SK-N-SH treated with all-trans-retinoic acid at 6 μM for 48 hours (cell line): ENCODE data around the gene ROBO1.

ENCODE experiments used
- ATAC-seq: fragments of 200-7000 bp; cut with Tn5 transposase; 3 replicates; pipeline ENCODE4 v1.9.1; 2020; ENCODE audit warnings: mild to moderate bottlenecking, moderate library complexity
- ARNTL ChIP-seq: fragments of 450-650 bp; formaldehyde crosslinking; IDR thresholded peaks from 2 replicates; pipeline ENCODE4 v1.5.0; 2020; ENCODE audit warnings: low read depth, mild to moderate bottlenecking, moderate library complexity, borderline replicate concordance
- BACH2 ChIP-seq: fragments of 250-450 bp; sonication (Bioruptor Pico); IDR thresholded peaks from 2 replicates; pipeline ENCODE4 v1.9.0; 2021; ENCODE audit warnings: mild to moderate bottlenecking, borderline replicate concordance
- CREB5 ChIP-seq: fragments of 250-450 bp; sonication (Bioruptor Pico); IDR thresholded peaks from 2 replicates; pipeline ENCODE4 v1.5.1; 2020; ENCODE audit warnings: low read depth, mild to moderate bottlenecking, moderate library complexity
- CSDC2 ChIP-seq: fragments of 250-450 bp; sonication (Bioruptor Pico); IDR thresholded peaks from 2 replicates; pipeline ENCODE4 v1.5.0; 2020; ENCODE audit warnings: mild to moderate bottlenecking, moderate library complexity
- CSRNP3 ChIP-seq: fragments of 250-450 bp; sonication (Bioruptor Pico); IDR thresholded peaks from 2 replicates; pipeline ENCODE4 v1.5.1; 2021; ENCODE audit warnings: mild to moderate bottlenecking, moderate library complexity
- GLIS3 ChIP-seq: fragments of 250-450 bp; sonication (Bioruptor Pico); IDR thresholded peaks from 2 replicates; pipeline ENCODE4 v1.5.0; 2020; ENCODE audit warnings: mild to moderate bottlenecking, moderate library complexity
- ISL1 ChIP-seq: fragments of 250-450 bp; sonication (Bioruptor Pico); IDR thresholded peaks from 2 replicates; pipeline ENCODE4 v2.1.2; 2022; ENCODE audit warnings: mild to moderate bottlenecking, moderate library complexity
- OSR1 ChIP-seq: fragments of 250-450 bp; sonication (Bioruptor Pico); IDR thresholded peaks from 2 replicates; pipeline ENCODE4 v1.8.0; 2022; ENCODE audit warnings: moderate library complexity, mild to moderate bottlenecking, inconsistent platforms
- PATZ1 ChIP-seq: fragments of 250-450 bp; sonication (Bioruptor Pico); IDR thresholded peaks from 2 replicates; pipeline ENCODE4 v1.8.0; 2020; ENCODE audit warnings: mild to moderate bottlenecking, moderate library complexity, borderline replicate concordance
- POU6F1 ChIP-seq: fragments of 250-450 bp; sonication (Bioruptor Pico); IDR thresholded peaks from 2 replicates; pipeline ENCODE4 v1.8.0; 2021; ENCODE audit warnings: low read depth, mild to moderate bottlenecking, moderate library complexity, borderline replicate concordance
- PPARA ChIP-seq: fragments of 250-450 bp; sonication (Bioruptor Pico); IDR thresholded peaks from 2 replicates; pipeline ENCODE4 v1.5.0; 2020; ENCODE audit warnings: mild to moderate bottlenecking, borderline replicate concordance
- SNAI2 ChIP-seq: fragments of 250-450 bp; sonication (Bioruptor Pico); IDR thresholded peaks from 2 replicates; pipeline ENCODE4 v1.5.0; 2020; ENCODE audit warnings: mild to moderate bottlenecking, moderate library complexity
- TCF4 ChIP-seq: fragments of 250-450 bp; sonication (Bioruptor Pico); IDR thresholded peaks from 2 replicates; pipeline ENCODE4 v1.8.0; 2021; ENCODE audit warnings: mild to moderate bottlenecking, moderate library complexity, borderline replicate concordance
- TOX ChIP-seq: fragments of 250-450 bp; sonication (Bioruptor Pico); IDR thresholded peaks from 2 replicates; pipeline ENCODE4 v1.8.0; 2021; ENCODE audit warnings: mild to moderate bottlenecking, moderate library complexity, borderline replicate concordance
- TSHZ2 ChIP-seq: fragments of 250-450 bp; sonication (Bioruptor Pico); IDR thresholded peaks from 2 replicates; pipeline ENCODE4 v1.5.0; 2020; ENCODE audit warnings: mild to moderate bottlenecking, moderate library complexity
- ZC3H10 ChIP-seq: fragments of 250-450 bp; sonication (Bioruptor Pico); IDR thresholded peaks from 2 replicates; pipeline ENCODE4 v1.5.1; 2021; ENCODE audit warnings: mild to moderate bottlenecking, moderate library complexity
- ZFP3 ChIP-seq: fragments of 250-450 bp; sonication (Bioruptor Pico); IDR thresholded peaks from 2 replicates; pipeline ENCODE4 v1.5.0; 2020; ENCODE audit warnings: mild to moderate bottlenecking, moderate library complexity
- ZNF565 ChIP-seq: fragments of 450-650 bp; formaldehyde crosslinking; conservative IDR thresholded peaks from 2 replicates; pipeline ENCODE4 v1.5.0; 2020; ENCODE audit warnings: low read depth, mild to moderate bottlenecking, moderate library complexity
- ZNF70 ChIP-seq: fragments of 450-650 bp; formaldehyde crosslinking; IDR thresholded peaks from 2 replicates; pipeline ENCODE4 v1.5.0; 2020; ENCODE audit warnings: mild to moderate bottlenecking, moderate library complexity
- ZNF8 ChIP-seq: fragments of 450-650 bp; formaldehyde crosslinking; IDR thresholded peaks from 2 replicates; pipeline ENCODE4 v1.5.0; 2020; ENCODE audit warnings: mild to moderate bottlenecking, moderate library complexity

Gene ROBO1

GRCh38 chr3:78994174-78995027 is 773.4 kb downstream of the ROBO1 start:
- TF ChIP-seq CSRNP3 (CRISPR knock-in tag) (no peak), ZNF8 (no peak), GLIS3 (CRISPR knock-in tag) (no peak), ZNF565 (no peak), ZC3H10 (CRISPR knock-in tag) (no peak), PATZ1 (CRISPR knock-in tag) (no peak), PPARA (no peak), TCF4 (CRISPR knock-in tag) (no peak), POU6F1 (CRISPR knock-in tag) (no peak), TOX (no peak), CREB5 (CRISPR knock-in tag) (no peak), OSR1 (CRISPR knock-in tag) (no peak), CSDC2 (CRISPR knock-in tag) (no peak), ISL1 (no peak), BACH2 (CRISPR knock-in tag) (no peak), ZNF70 (CRISPR knock-in tag) (no peak), SNAI2 (CRISPR knock-in tag) (no peak), ZFP3 (no peak)
- no peak for ATAC-seq

GRCh38 chr3:78993375-78993774 is 774.4 kb downstream of the ROBO1 start:
- TF ChIP-seq OSR1 (CRISPR knock-in tag) (no peak), ZNF565 (no peak), ZC3H10 (CRISPR knock-in tag) (no peak), ARNTL (CRISPR knock-in tag) (no peak), ZNF70 (CRISPR knock-in tag) (no peak)
- ATAC-seq = no peak

- TF ChIP-seq GLIS3 (CRISPR knock-in tag) = no peak
- no peak for TF ChIP-seq PPARA
- no peak for TF ChIP-seq BACH2 (CRISPR knock-in tag)
- no peak for TF ChIP-seq TSHZ2 (CRISPR knock-in tag)
- TF ChIP-seq ZNF70 (CRISPR knock-in tag) = no peak
- no peak for TF ChIP-seq TOX
- no peak for TF ChIP-seq CSDC2 (CRISPR knock-in tag)
- TF ChIP-seq OSR1 (CRISPR knock-in tag) = no peak
- TF ChIP-seq ZNF8 = no peak
- ATAC-seq = no peak
These were observed 775.0 kb downstream of the ROBO1 start for GRCh38 chr3:78992830-78993229.
